ENCODE data around the gene FAM20A.

DNA sequence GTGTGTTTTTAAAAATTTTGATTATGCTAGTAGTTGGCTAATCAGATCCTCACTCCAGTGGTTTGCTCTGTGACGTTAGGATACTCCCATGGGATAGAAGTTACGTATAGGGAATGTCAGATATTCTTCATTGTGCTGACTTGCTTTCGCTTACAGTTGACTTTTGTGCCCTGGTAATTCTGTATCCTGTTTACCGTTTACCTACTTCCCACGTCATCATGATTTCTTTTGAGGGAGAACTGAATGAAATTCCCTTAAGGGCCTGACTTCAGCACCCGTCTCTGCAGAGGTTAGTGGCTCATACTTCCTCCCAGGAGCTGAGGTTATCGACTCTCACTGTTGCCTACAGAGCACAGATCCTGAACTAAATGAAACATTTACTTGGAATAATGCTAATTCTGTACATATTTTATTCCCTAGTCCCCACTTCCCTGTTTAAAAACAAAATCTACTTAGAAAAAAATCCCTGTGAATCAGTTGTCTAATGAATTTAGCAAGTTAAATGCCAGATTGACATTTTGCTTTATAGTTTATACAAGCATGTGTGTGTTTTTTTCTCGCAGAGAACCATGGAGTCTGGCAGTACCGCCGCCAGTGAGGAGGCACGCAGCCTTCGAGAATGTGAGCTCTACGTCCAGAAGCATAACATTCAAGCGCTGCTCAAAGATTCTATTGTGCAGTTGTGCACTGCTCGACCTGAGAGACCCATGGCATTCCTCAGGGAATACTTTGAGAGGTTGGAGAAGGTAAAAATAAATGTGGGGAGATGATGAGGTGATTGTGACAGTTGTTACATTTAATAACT lies 86.1 kb downstream of the FAM20A start:
- TF ChIP-seq, protein P1, sequence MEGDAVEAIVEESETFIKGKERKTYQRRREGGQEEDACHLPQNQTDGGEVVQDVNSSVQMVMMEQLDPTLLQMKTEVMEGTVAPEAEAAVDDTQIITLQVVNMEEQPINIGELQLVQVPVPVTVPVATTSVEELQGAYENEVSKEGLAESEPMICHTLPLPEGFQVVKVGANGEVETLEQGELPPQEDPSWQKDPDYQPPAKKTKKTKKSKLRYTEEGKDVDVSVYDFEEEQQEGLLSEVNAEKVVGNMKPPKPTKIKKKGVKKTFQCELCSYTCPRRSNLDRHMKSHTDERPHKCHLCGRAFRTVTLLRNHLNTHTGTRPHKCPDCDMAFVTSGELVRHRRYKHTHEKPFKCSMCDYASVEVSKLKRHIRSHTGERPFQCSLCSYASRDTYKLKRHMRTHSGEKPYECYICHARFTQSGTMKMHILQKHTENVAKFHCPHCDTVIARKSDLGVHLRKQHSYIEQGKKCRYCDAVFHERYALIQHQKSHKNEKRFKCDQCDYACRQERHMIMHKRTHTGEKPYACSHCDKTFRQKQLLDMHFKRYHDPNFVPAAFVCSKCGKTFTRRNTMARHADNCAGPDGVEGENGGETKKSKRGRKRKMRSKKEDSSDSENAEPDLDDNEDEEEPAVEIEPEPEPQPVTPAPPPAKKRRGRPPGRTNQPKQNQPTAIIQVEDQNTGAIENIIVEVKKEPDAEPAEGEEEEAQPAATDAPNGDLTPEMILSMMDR (conservative IDR thresholded peaks at IDR 0.05 in 1 of 2, IDR thresholded peaks at IDR 0.05 in 1 of 2; ENCODE audit: extremely low read depth in 1 of 2, insufficient read depth in 1 of 2, low read depth in 1 of 2, low read length in 2 of 2): no peak
- TF ChIP-seq EZH2 (IDR thresholded peaks at IDR 0.05; ENCODE audit: borderline replicate concordance, low read length): no peak

All from mammary epithelial cell (primary cell).